SKM-1 (cell line): ENCODE data around the gene FTL.

ENCODE experiments used
- DNase-seq: peaks from one replicate; lab custom pipeline; 2025; ENCODE audit not compliant: unreplicated experiment; lab: John Stamatoyannopoulos, UW

Gene FTL

GRCh38 chr19:48945415-48945814 lies 19.7 kb upstream of the FTL start:
- no peak for DNase-seq

GRCh38 chr19:48945817-48946216 lies 19.3 kb upstream of the FTL start:
- DNase-seq = no peak

GRCh38 chr19:48946463-48947257 lies 18.4 kb upstream of the FTL start:
- no peak for DNase-seq

GRCh38 chr19:48947258-48947542 lies 17.9 kb upstream of the FTL start:
- no peak for DNase-seq

- DNase-seq = no peak
Observed at GRCh38 chr19:48950159-48950558, 14.9 kb upstream of the FTL start.

GRCh38 chr19:48950830-48951519 lies 14.1 kb upstream of the FTL start:
- no peak for DNase-seq

GRCh38 chr19:48953141-48953540 lies 12.0 kb upstream of the FTL start:
- no peak for DNase-seq

- DNase-seq = no peak
Observed at GRCh38 chr19:48953990-48954594, 11.0 kb upstream of the FTL start.

GRCh38 chr19:48954595-48955307 lies 10.4 kb upstream of the FTL start, which contains the start of gene BAX:
BAX (plus strand) TSS chr19:48954875; CDS start chr19:48954929, 54 bp downstream.
- peak; percentile 23 for DNase-seq

GRCh38 chr19:48955308-48955958 lies 9.7 kb upstream of the FTL start:
- no peak for DNase-seq

GRCh38 chr19:48958006-48958405 lies 7.1 kb upstream of the FTL start:
- no peak for DNase-seq

GRCh38 chr19:48959341-48960239 lies 5.5 kb upstream of the FTL start:
- no peak for DNase-seq

- DNase-seq = no peak
Observed at GRCh38 chr19:48961051-48961649, 4.0 kb upstream of the FTL start.

- DNase-seq = no peak
Observed at GRCh38 chr19:48961673-48962028, 3.5 kb upstream of the FTL start.

- DNase-seq = peak; percentile 52
Observed at GRCh38 chr19:48962029-48962848, 2.9 kb upstream of the FTL start.

- no peak for DNase-seq
Observed at GRCh38 chr19:48962849-48963165, 2.3 kb upstream of the FTL start.

- DNase-seq = no peak
Observed at GRCh38 chr19:48963371-48964204, 1.5 kb upstream of the FTL start.
